ENCODE data around the gene ACAA1.

ACAA1 gene

GRCh38 chr3:38118421-38119247 is 18.3 kb downstream of the ACAA1 start:
- no peak for DNase-seq

DNA sequence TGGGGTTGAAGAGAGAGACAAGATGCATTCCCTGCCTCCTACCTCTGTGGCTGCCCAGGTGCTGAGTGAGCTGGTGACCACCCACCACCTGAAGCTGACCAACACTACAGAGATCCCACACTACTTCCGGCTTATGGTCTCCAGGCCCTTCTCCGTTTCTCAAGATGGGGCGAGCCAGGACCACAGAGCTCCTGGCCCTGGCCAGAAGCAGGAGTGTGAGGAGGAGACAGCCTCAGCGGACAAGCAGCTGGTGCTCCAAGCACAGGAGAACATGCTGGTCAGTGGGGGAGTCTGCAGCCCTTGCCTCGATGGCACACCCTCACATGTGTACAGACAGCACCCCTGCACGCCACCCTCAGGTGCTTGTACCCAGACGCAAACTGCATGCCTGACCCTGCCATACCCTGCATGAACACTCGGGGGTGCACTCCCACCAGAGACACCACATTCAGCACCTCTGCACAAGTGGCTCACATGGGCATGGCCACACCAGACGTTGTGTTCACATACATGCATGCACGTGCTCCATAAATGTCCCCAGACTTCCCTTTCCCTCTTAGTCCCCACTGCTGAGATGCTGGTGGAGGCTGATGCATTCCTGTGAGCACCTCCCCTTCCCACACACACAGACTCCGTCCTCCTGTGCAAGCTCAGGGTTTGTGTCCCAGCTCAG is 19.0 kb downstream of the ACAA1 start:
- DNase-seq, result peak; percentile 75

- no peak for DNase-seq
Measured at GRCh38 chr3:38117163-38117716, 19.7 kb downstream of the ACAA1 start.

GRCh38 chr3:38116471-38117162 is 20.3 kb downstream of the ACAA1 start:
- DNase-seq, result no peak

- no peak for DNase-seq
Measured at GRCh38 chr3:38115645-38116427, 21.1 kb downstream of the ACAA1 start.

- DNase-seq, result no peak
Measured at GRCh38 chr3:38114875-38115644, 21.9 kb downstream of the ACAA1 start.

DNA sequence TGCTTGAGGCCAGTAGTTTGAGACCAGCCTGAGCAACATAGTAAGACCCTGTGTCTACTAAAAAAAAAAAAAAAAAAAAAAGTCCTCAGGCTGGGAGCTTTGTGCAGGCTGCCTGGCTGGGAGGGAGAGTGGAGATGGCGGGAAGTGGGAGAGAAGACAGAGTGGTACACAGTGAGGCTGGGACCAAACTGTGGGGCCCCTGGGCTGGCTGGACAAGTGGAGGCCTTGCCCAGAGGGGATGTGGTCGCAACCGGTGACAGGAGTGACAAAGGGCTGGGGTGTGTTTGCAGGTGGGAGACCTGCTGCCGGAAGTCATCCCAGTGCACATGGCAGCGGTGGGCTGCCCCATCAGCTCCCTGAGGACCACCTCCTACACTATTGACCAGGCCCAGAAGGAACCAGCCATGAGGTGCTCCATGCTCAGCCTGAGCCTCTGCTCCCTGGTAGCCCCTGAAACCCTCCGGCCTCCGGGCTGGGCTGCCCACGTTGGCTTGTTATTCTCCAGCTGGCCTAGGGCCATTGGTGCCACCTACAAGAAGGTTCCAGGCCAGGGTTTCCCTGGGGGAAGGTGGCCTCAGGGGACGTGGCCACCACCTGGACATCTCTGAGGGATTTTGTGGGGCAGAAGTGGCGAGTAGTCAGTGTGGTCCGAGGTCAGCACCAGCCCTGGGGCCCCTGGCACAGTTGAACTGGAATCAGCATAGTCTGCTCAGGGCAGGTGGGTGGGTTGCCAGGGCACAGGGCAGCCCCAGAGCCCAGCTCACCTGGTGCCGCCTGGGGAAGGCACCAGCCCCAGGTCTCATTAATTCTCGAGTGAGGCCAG is 22.7 kb downstream of the ACAA1 start:
- DNase-seq, result no peak

DNA sequence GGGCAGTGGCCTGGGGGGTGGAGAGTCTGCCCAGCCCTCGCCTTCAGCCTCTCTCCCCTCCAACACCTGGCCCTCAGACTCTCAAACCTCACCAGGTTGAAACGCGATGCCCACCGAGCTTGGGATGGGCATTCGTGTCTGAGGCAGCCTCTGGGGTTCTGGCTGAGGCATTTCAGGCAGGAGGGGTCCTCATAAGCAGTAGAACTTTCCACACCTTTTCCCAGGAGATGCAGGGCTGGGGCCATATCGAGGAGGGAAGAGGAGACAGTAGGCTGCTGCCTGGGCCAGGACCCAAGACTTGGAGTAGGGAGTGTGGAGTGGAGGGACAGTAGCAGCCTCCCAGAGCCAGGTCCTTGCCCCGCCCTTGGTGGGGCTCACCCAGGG is 24.6 kb downstream of the ACAA1 start:
- no peak for DNase-seq

- DNase-seq, result no peak
Measured at GRCh38 chr3:38111696-38112377, 25.1 kb downstream of the ACAA1 start.

DNA sequence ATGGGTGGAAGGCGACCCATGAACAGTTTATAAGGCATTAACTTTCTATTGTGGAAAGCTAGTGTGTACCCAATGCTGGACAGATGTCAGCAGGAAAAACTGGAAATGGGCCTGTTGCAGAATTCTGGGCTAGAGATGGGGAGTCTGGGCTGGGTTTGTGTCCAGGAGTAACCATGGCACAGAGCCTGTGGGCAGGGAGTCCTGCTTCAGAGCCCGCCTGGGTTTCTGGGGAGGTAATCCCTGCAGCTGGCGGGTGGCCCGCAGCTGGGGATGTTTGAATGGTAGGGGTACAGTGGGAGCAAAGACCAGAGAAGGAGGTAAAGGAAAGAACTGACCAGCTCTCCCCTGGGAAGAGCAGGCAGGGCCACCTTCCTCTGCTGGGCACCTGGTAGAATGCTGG is 25.7 kb downstream of the ACAA1 start:
- no peak for DNase-seq

DNA sequence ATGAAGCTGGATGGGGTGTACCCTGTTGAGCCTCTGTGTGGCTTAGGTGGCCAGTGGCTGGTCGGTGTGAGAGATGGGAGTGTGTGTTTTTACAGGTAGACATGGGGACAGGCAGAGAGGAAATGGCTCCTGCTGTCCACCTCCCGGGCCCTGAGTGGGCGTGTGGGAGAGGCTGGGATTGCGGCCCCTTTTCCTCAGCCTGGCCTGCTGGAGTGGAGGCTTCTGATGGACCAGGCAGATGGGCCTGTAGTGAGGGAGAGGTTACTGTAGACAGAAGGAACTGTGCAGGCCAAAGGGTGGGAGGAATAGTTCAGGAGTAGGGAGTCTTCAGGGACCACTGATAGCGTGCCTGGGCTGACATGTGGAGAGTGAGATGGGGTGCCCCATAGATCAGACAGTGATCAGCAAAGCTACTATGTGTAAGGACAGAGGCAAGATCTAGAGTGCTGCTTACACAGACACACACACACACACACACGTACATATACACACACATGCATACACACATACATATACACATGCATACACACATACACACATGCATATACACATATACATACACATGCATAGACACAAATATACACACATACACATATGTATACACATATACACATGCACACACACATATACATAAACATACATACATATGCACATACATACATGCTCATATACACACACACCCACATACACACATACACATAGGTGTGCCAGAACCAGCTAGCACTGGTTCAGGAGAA is 26.4 kb downstream of the ACAA1 start:
- DNase-seq, result no peak

DNA sequence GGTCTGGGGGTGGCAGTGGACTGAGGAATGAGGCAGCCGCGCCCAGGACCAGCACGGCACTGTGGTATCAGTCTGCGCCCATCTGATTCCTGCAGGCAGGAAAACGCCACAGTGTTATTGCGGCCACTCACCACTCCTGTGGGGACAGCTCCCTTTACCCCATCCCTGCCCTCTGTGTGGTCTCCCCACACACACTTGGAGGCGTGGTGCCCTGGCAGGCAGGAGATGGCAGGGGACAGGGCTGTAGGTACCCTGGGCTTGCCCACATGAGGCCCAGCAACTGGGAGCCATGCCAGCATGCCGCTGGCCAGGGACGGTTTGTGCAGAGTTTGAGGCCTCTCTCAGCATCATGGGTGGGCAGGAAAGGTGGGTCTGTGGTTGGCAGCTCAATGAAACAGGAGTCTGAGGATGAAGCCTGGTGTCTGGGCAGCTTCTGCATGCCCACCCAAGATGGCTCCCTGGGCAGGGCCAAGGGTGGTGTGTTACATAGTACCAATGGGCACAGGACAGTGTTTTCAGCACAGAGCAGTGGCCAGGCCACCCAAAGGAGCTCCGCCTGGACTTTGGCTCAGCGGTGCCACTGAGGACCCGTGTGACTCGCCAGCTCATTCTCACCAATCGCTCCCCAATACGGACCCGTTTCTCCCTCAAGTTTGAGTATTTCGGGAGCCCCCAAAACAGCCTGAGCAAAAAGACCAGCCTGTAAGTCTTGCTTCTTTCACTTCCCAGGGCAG is 27.2 kb downstream of the ACAA1 start:
- no peak for DNase-seq

DNA sequence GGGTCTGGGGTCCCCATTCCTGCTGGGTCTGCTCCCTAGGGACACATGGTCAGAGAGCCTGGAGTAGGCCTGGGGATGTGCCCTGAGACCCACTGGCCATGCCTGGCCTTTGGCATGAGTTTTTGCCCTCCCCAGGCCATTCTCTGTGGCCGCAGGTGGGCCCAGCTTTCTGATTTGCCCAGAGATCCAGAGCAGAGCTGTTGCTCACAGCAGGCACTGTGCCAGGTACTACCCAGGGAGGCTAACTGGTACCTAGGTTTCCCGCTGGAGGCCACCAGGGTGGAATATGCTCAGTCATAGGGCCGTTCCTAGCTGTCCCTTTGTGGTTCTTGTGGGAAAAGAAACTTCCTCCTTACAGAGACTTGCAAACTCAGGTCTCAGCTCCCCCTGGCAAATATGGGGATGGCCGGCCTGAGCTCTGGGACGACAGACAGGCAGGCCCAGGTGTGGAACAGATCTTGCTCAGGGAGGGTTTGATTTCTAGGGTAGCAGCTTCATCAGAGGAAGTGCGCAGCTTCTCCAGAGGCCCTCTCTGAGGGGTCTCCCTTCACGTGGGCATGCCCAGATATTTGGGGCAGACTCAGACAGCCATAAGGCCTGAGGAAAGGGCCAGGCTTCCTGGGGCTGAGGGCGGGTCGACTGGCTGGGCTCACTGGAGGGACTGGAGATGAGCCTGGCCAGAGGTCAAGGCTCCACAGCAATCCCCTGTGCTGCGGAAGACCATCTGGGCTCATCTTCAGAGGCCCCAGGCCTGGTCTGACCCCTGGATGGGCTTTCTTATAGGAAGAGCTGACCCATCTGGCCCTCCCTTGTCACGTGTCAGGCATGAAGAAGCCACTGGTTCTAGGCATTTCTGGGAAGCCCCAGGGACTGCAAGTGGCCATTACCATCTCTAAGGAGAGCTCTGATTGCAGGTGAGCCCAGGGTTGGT is 28.0 kb downstream of the ACAA1 start:
- no peak for DNase-seq

DNA sequence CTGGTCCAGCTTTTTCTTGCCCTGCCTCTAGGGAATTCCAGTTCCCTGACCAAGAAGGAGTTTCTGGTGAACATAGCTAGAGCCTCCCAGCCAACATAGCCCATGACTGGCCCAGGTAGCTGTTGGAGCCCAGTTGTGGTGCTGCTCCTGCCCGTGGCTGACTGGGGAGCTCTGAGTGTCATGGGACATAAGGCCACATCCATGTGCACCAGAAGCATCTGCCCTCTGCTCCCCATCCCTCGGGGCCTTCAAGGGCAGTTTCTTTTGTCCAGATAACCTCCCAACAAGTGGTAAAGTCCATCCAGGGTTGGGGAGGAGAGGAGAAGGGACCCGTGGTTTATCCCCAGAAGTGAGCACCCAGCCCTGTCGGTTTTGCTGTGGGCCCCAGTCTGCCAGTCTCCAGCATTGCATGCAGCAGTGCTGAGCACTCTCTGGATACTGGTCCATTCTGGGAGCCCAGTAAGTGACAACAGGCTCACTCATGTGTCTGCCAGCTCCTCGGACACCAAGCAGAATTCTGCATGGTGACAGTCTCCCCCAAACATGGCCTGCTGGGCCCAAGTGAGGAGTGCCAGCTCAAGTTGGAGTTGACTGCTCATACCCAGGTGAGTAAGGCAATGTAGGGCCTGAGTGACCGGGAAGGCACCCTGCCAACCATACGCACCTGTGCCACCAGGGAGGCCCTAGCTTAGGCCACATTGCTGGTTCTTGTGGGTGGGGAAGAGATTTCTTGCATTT is 28.8 kb downstream of the ACAA1 start:
- DNase-seq, result no peak

GRCh38 chr3:38105525-38105924 is 31.4 kb downstream of the ACAA1 start:
- no peak for DNase-seq

GRCh38 chr3:38102444-38102814 is 34.5 kb downstream of the ACAA1 start:
- no peak for DNase-seq

GRCh38 chr3:38101811-38102443 is 35.0 kb downstream of the ACAA1 start:
- DNase-seq, result no peak

Data from stimulated activated CD4-positive, alpha-beta T cell treated with anti-CD3 and anti-CD28 coated beads, Interleukin-1b, Interleukin-23, amount 100 ng/mL, for 48 hours (primary cell).